Measurements from ENCODE around the gene FBXW7. TPM values are rescaled to one million over a fixed set of nuclear protein-coding genes. Genes with fewer than 3 reads are reported as not detected.

The FBXW7 gene
- total RNA-seq, 1 experiment from 2014 or later: 23.0 TPM

GRCh38 chr4:152478461-152479237 is 57.2 kb downstream of the FBXW7 start:
- intact Hi-C loops (cut with micrococcal nuclease): no loop called here
- ChIA-PET POLR2A (no interaction called here), CTCF (no interaction called here), RAD21 (ENCODE audit: low non-redundant PET in 1 of 2, low total read pairs in 2 of 2, uncharacterized antibody in 2 of 2, unreplicated experiment in 2 of 2) (no interaction called here)
- Histone ChIP-seq H3K4me1 (ENCODE audit: control insufficient read depth in 1 of 2, insufficient read depth in 2 of 2, low read length in 2 of 2) (no peaks in the 10 kb centered on the region), H3K79me2 (ENCODE audit: insufficient read depth, low read length) (peaks cover 83% of the 10 kb centered on the region), H3K9ac (ENCODE audit: low read length) (no peak overlapping the region), H3K4me3 (replicated peaks in 1 of 2; ENCODE audit: low read depth in 1 of 2, low read length in 2 of 2) (no peak overlapping the region), H3K4me2 (ENCODE audit: low read length) (no peak overlapping the region), H3K9me3 (ENCODE audit: control insufficient read depth in 1 of 2, insufficient read depth in 1 of 2, low read depth in 1 of 2, low read length in 2 of 2) (no peaks in the 10 kb centered on the region), H4K20me1 (ENCODE audit: insufficient read depth) (no peaks in the 10 kb centered on the region; the same call in 1 of the 2 replicates), H2AFZ (ENCODE audit: low read depth, low read length, poor library complexity, severe bottlenecking) (no peak overlapping the region), H3K9me2 (ENCODE audit: insufficient read depth) (no peaks in the 10 kb centered on the region), H3K27ac (ENCODE audit: low read depth, low read length) (no peak overlapping the region), H3K36me3 (ENCODE audit: control insufficient read depth in 1 of 2, insufficient read depth in 2 of 2, low read length in 2 of 2) (no peaks in the 10 kb centered on the region), H3K27me3 (ENCODE audit: insufficient read depth, low read length) (no peaks in the 10 kb centered on the region)
- no peak for DNase-seq (ENCODE audit: low read depth, low spot score)
- no peak for TF ChIP-seq TCF7L2 (IDR thresholded peaks at IDR 0.05; ENCODE audit: borderline replicate concordance, extremely low read depth, insufficient read depth, insufficient read length)
- no peak for TF ChIP-seq SIN3A (IDR thresholded peaks at IDR 0.05; ENCODE audit: low read depth)
- TF ChIP-seq, protein P1, sequence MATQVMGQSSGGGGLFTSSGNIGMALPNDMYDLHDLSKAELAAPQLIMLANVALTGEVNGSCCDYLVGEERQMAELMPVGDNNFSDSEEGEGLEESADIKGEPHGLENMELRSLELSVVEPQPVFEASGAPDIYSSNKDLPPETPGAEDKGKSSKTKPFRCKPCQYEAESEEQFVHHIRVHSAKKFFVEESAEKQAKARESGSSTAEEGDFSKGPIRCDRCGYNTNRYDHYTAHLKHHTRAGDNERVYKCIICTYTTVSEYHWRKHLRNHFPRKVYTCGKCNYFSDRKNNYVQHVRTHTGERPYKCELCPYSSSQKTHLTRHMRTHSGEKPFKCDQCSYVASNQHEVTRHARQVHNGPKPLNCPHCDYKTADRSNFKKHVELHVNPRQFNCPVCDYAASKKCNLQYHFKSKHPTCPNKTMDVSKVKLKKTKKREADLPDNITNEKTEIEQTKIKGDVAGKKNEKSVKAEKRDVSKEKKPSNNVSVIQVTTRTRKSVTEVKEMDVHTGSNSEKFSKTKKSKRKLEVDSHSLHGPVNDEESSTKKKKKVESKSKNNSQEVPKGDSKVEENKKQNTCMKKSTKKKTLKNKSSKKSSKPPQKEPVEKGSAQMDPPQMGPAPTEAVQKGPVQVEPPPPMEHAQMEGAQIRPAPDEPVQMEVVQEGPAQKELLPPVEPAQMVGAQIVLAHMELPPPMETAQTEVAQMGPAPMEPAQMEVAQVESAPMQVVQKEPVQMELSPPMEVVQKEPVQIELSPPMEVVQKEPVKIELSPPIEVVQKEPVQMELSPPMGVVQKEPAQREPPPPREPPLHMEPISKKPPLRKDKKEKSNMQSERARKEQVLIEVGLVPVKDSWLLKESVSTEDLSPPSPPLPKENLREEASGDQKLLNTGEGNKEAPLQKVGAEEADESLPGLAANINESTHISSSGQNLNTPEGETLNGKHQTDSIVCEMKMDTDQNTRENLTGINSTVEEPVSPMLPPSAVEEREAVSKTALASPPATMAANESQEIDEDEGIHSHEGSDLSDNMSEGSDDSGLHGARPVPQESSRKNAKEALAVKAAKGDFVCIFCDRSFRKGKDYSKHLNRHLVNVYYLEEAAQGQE (IDR thresholded peaks at IDR 0.05; ENCODE audit: low read depth): no peak
- TF ChIP-seq RAD21 (IDR thresholded peaks at IDR 0.05; ENCODE audit: low read depth): no peak
- no peak for TF ChIP-seq ELF1 (IDR thresholded peaks at IDR 0.05; ENCODE audit: borderline replicate concordance, low read depth)
- TF ChIP-seq YY1 (IDR thresholded peaks at IDR 0.05; ENCODE audit: extremely low read depth, insufficient replicate concordance, low read depth, low read length): no peak
- no peak for TF ChIP-seq CTCF (IDR thresholded peaks at IDR 0.05 in 2 of 3, conservative IDR thresholded peaks at IDR 0.05 in 1 of 3; ENCODE audit: borderline replicate concordance in 1 of 3, insufficient read depth in 1 of 3, low read depth in 2 of 3, low read length in 2 of 3)
- no peak for TF ChIP-seq ATF3 (IDR thresholded peaks at IDR 0.05)
- no peak for TF ChIP-seq JUND (IDR thresholded peaks at IDR 0.05)
- TF ChIP-seq EGR1 (IDR thresholded peaks at IDR 0.05; ENCODE audit: low read depth): no peak
- TF ChIP-seq EZH2phosphoT487 (IDR thresholded peaks at IDR 0.05; ENCODE audit: borderline replicate concordance): no peak
- no peak for TF ChIP-seq SRF (IDR thresholded peaks at IDR 0.05; ENCODE audit: low read depth)
- TF ChIP-seq POLR2AphosphoS5 (IDR thresholded peaks at IDR 0.05; ENCODE audit: low read depth, low read length): no peak
- TF ChIP-seq SP1 (IDR thresholded peaks at IDR 0.05; ENCODE audit: low read depth): no peak
- no peak for TF ChIP-seq MAX (IDR thresholded peaks at IDR 0.05)
- TF ChIP-seq CEBPB (IDR thresholded peaks at IDR 0.05; ENCODE audit: low read depth): no peak
- TF ChIP-seq ZNF274 (IDR thresholded peaks at IDR 0.05; ENCODE audit: low read depth, low read length): no peak
- no peak for TF ChIP-seq EZH2 (IDR thresholded peaks at IDR 0.05)
- no TSS peak for BruUV-seq (replicated peaks)
- no peak for ATAC-seq

Data from HCT116 (cell line).